ENCODE results near the gene VARS2. TPM values are rescaled to one million over a fixed set of nuclear protein-coding genes. Genes with fewer than 3 reads are reported as not detected.
"Not testable (repeated sequence)": the region's sequence is repeated elsewhere in the genome, so short reads cannot be mapped to it uniquely, and the experiment has no call there.

The VARS2 gene
- total RNA-seq, 1 experiment from 2014 or later: 36.5 TPM

DNA sequence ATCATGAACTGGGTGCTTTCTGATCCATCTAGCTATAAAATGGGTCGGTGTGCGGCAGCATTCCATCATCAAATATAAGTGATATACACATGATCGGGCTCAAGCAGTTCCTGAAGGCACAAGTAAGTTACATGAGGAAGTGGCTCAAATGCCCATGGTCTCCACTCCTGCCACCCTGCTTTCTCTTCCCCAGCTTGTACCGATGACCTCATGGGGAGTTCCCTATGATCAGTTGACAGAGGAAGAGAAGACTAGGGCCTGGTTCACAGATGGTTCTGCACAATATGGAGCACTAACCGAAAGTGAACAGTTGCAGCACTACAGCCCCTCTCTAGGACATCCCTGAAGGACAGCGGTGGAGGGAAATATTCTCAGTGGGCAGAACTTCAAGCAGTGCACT lies 55.1 kb downstream of the VARS2 start:
- in situ Hi-C loops (cut with HindIII; ENCODE audit: low pct_unique_long_range_greater_than_20kb, low sequenced_read_pairs); DNase-seq (ENCODE audit: low read depth, low spot score): not testable (repeated sequence)

DNA sequence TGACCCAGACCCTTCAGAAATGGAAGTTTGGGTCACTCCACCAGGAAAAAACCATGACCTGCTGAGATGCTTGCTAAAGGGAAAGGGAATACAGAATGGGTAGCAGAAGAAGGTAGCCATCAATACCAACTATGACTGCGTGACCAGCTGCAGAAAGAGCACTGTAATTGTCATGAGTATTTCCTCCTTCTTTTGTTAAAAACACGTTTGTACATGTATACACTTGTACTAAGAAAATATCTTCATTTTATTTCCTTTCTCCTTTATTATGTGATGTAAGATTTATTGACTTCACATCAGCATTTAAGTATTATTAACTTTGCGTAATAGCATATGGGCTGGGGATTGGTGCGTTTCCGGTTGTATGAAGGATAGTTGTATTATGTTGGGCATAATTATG lies 56.9 kb downstream of the VARS2 start:
- in situ Hi-C loops (cut with HindIII; ENCODE audit: low pct_unique_long_range_greater_than_20kb, low sequenced_read_pairs): no loop called here
- DNase-seq (ENCODE audit: low read depth, low spot score): no peak

DNA sequence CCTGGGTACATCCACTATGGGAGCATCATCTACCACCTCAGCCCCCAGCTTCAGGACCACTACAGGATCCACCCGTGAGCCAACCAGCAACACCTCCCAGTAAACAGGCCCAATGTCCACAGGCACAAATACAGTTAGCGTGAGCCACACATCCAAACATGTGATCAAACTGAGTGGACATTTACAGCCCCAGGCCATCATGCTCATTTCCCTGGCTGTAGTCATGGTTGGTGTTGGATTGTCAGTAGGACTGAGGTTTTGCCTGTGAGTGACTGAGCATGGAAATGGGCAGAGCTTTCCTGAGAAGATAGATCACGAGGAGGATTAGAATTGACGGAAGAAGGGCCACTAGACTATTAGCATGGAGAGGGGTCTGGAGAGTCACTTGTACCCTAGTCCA lies 58.8 kb downstream of the VARS2 start:
- in situ Hi-C loops (cut with HindIII; ENCODE audit: low pct_unique_long_range_greater_than_20kb, low sequenced_read_pairs): no loop called here
- DNase-seq (ENCODE audit: low read depth, low spot score): no peak

GRCh38 chr6:30974490-30975252 lies 60.6 kb downstream of the VARS2 start:
- in situ Hi-C loops (cut with HindIII; ENCODE audit: low pct_unique_long_range_greater_than_20kb, low sequenced_read_pairs): no loop called here
- no peak for DNase-seq (ENCODE audit: low read depth, low spot score)

Small RNAs within 50 kb of the gene (small RNA-seq; reads per million reads assigned to genes)
- 0 reads per million in 2 experiments for gene RF00019

Other genes starting within 250 kb of the VARS2 start
- 38.3 and 41.6 TPM in 2 replicates for gene DHX16, start 241.2 kb upstream of the VARS2 start, total RNA-seq (2014; rRNA removed; shearing (Covaris generic))
- 15.5 and 18.5 TPM in 2 replicates for gene PPP1R18, start 227.6 kb upstream of the VARS2 start, total RNA-seq (2014; rRNA removed; shearing (Covaris generic))
- 3.2 and 4.6 TPM in 2 replicates for gene NRM, start 223.3 kb upstream of the VARS2 start, total RNA-seq (2014; rRNA removed; shearing (Covaris generic))
- gene MDC1, start 197.0 kb upstream of the VARS2 start, total RNA-seq (2014; rRNA removed; shearing (Covaris generic)): 5.0 and 12.0 TPM in 2 replicates
- 457 and 505 TPM in 2 replicates for gene TUBB, start 193.9 kb upstream of the VARS2 start, total RNA-seq (2014; rRNA removed; shearing (Covaris generic))
- 159 and 182 TPM in 2 replicates for gene FLOT1, start 171.6 kb upstream of the VARS2 start, total RNA-seq (2014; rRNA removed; shearing (Covaris generic))
- 143 and 149 TPM in 2 replicates for gene IER3, start 169.7 kb upstream of the VARS2 start, total RNA-seq (2014; rRNA removed; shearing (Covaris generic))
- gene DDR1, start 29.7 kb upstream of the VARS2 start, total RNA-seq (2014; rRNA removed; shearing (Covaris generic)): 33.2 and 34.1 TPM in 2 replicates
- 16.3 and 18.0 TPM in 2 replicates for gene GTF2H4, start 6.0 kb upstream of the VARS2 start, total RNA-seq (2014; rRNA removed; shearing (Covaris generic))
- not detected in 2 replicates for gene SFTA2, start 17.9 kb downstream of the VARS2 start, total RNA-seq (2014; rRNA removed; shearing (Covaris generic))
- not detected in 2 replicates for gene MUCL3, start 26.7 kb downstream of the VARS2 start, total RNA-seq (2014; rRNA removed; shearing (Covaris generic))
- gene MUC21, start 69.5 kb downstream of the VARS2 start, total RNA-seq (2014; rRNA removed; shearing (Covaris generic)): not detected in 2 replicates
- not detected in 2 replicates for gene MUC22, start 96.2 kb downstream of the VARS2 start, total RNA-seq (2014; rRNA removed; shearing (Covaris generic))
- gene C6orf15, start 198.3 kb downstream of the VARS2 start, total RNA-seq (2014; rRNA removed; shearing (Covaris generic)): not detected in 2 replicates
- not detected in 2 replicates for gene PSORS1C1, start 200.6 kb downstream of the VARS2 start, total RNA-seq (2014; rRNA removed; shearing (Covaris generic))
- gene CDSN, start 206.2 kb downstream of the VARS2 start, total RNA-seq (2014; rRNA removed; shearing (Covaris generic)): not detected in 2 replicates
- gene PSORS1C2, start 224.8 kb downstream of the VARS2 start, total RNA-seq (2014; rRNA removed; shearing (Covaris generic)): not detected in 2 replicates
- gene CCHCR1, start 243.6 kb downstream of the VARS2 start, total RNA-seq (2014; rRNA removed; shearing (Covaris generic)): 12.0 and 13.4 TPM in 2 replicates
- gene TCF19, start 244.4 kb downstream of the VARS2 start, total RNA-seq (2014; rRNA removed; shearing (Covaris generic)): 14.3 and 16.1 TPM in 2 replicates